ENCODE results near the gene RPL36. TPM values are rescaled to one million over a fixed set of nuclear protein-coding genes. Genes with fewer than 3 reads are reported as not detected.

Gene RPL36
- total RNA-seq, 1 experiment from 2014 or later = 1,504 TPM

DNA sequence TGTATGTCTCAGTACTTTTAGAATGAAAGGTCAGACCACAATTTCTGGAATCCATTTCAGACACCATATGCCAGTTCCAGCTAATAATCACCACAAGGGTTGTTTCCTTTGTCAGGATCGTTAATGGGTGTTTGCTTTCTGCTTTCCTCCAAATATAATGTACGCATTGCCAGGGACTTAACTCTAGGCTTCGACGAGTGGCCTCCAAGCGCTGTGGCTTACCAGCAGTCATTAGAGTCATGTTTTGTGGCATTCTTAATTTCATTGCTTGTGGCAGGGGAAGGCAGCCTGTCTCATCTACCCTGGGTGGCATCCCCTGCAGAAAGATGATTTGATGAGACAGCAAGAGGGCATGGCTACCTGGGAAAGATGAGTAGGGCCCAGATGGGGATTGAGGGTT is 44.7 kb upstream of the RPL36 start (continued):
- TF ChIP-seq CEBPB (IDR thresholded peaks at IDR 0.05; ENCODE audit: low read depth) (no peak), EZH2 (IDR thresholded peaks at IDR 0.05) (no peak), ZFX (IDR thresholded peaks at IDR 0.05) (no peak), YY1 (IDR thresholded peaks at IDR 0.05; ENCODE audit: extremely low read depth, insufficient replicate concordance, low read depth, low read length) (no peak), POLR2AphosphoS5 (IDR thresholded peaks at IDR 0.05; ENCODE audit: low read depth, low read length) (no peak), TCF7L2 (IDR thresholded peaks at IDR 0.05; ENCODE audit: borderline replicate concordance, extremely low read depth, insufficient read depth, insufficient read length) (no peak), SRF (IDR thresholded peaks at IDR 0.05; ENCODE audit: low read depth) (no peak), RAD21 (IDR thresholded peaks at IDR 0.05; ENCODE audit: low read depth) (no peak), ELF1 (IDR thresholded peaks at IDR 0.05; ENCODE audit: borderline replicate concordance, low read depth) (no peak), FOSL1 (IDR thresholded peaks at IDR 0.05; ENCODE audit: low read depth) (no peak)
- TF ChIP-seq, protein P1, sequence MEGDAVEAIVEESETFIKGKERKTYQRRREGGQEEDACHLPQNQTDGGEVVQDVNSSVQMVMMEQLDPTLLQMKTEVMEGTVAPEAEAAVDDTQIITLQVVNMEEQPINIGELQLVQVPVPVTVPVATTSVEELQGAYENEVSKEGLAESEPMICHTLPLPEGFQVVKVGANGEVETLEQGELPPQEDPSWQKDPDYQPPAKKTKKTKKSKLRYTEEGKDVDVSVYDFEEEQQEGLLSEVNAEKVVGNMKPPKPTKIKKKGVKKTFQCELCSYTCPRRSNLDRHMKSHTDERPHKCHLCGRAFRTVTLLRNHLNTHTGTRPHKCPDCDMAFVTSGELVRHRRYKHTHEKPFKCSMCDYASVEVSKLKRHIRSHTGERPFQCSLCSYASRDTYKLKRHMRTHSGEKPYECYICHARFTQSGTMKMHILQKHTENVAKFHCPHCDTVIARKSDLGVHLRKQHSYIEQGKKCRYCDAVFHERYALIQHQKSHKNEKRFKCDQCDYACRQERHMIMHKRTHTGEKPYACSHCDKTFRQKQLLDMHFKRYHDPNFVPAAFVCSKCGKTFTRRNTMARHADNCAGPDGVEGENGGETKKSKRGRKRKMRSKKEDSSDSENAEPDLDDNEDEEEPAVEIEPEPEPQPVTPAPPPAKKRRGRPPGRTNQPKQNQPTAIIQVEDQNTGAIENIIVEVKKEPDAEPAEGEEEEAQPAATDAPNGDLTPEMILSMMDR (IDR thresholded peaks at IDR 0.05 in 2 of 3, conservative IDR thresholded peaks at IDR 0.05 in 1 of 3; ENCODE audit: borderline replicate concordance in 1 of 3, insufficient read depth in 1 of 3, low read depth in 2 of 3, low read length in 2 of 3) = no peak

DNA sequence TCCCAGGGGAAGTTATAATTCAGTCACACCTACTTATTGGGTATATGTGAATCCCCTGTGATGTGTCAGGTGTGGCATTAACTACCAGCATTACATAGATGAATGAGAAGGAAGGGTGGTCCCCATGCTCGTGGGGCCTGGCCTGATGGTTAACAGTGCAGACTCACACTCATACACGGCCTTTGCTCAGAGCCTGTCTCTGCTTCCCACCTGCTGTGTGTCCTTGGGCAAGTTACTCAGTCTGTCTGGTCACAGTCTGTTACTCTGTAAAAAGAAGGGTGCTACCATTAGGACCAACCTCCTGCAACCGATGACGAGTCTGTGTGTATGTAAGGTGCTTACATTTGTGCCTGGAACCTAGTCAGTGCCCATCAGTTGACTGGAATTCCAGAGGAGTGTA is 43.4 kb upstream of the RPL36 start:
- no peak for ATAC-seq
- H3K36me3 ChIP-seq (ENCODE audit: control insufficient read depth in 1 of 2, insufficient read depth in 2 of 2, low read length in 2 of 2) = peaks cover 69 to 87% of the 10 kb centered on the region in 2 experiments
- TF ChIP-seq RAD21 (IDR thresholded peaks at IDR 0.05; ENCODE audit: low read depth) (no peak), ZFX (IDR thresholded peaks at IDR 0.05) (no peak), JUND (IDR thresholded peaks at IDR 0.05) (no peak), POLR2A (IDR thresholded peaks at IDR 0.05; ENCODE audit: borderline replicate concordance, extremely low read depth, insufficient read depth, insufficient read length) (no peak), SIN3A (IDR thresholded peaks at IDR 0.05; ENCODE audit: low read depth) (no peak), CEBPB (IDR thresholded peaks at IDR 0.05; ENCODE audit: low read depth) (no peak), EZH2phosphoT487 (IDR thresholded peaks at IDR 0.05; ENCODE audit: borderline replicate concordance) (no peak), ZNF274 (IDR thresholded peaks at IDR 0.05; ENCODE audit: low read depth, low read length) (no peak)
- TF ChIP-seq, protein P2, sequence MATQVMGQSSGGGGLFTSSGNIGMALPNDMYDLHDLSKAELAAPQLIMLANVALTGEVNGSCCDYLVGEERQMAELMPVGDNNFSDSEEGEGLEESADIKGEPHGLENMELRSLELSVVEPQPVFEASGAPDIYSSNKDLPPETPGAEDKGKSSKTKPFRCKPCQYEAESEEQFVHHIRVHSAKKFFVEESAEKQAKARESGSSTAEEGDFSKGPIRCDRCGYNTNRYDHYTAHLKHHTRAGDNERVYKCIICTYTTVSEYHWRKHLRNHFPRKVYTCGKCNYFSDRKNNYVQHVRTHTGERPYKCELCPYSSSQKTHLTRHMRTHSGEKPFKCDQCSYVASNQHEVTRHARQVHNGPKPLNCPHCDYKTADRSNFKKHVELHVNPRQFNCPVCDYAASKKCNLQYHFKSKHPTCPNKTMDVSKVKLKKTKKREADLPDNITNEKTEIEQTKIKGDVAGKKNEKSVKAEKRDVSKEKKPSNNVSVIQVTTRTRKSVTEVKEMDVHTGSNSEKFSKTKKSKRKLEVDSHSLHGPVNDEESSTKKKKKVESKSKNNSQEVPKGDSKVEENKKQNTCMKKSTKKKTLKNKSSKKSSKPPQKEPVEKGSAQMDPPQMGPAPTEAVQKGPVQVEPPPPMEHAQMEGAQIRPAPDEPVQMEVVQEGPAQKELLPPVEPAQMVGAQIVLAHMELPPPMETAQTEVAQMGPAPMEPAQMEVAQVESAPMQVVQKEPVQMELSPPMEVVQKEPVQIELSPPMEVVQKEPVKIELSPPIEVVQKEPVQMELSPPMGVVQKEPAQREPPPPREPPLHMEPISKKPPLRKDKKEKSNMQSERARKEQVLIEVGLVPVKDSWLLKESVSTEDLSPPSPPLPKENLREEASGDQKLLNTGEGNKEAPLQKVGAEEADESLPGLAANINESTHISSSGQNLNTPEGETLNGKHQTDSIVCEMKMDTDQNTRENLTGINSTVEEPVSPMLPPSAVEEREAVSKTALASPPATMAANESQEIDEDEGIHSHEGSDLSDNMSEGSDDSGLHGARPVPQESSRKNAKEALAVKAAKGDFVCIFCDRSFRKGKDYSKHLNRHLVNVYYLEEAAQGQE (IDR thresholded peaks at IDR 0.05; ENCODE audit: low read depth) = no peak
- TF ChIP-seq, protein P3, sequence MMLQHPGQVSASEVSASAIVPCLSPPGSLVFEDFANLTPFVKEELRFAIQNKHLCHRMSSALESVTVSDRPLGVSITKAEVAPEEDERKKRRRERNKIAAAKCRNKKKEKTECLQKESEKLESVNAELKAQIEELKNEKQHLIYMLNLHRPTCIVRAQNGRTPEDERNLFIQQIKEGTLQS (IDR thresholded peaks at IDR 0.05) = no peak
- TF ChIP-seq, protein P4, sequence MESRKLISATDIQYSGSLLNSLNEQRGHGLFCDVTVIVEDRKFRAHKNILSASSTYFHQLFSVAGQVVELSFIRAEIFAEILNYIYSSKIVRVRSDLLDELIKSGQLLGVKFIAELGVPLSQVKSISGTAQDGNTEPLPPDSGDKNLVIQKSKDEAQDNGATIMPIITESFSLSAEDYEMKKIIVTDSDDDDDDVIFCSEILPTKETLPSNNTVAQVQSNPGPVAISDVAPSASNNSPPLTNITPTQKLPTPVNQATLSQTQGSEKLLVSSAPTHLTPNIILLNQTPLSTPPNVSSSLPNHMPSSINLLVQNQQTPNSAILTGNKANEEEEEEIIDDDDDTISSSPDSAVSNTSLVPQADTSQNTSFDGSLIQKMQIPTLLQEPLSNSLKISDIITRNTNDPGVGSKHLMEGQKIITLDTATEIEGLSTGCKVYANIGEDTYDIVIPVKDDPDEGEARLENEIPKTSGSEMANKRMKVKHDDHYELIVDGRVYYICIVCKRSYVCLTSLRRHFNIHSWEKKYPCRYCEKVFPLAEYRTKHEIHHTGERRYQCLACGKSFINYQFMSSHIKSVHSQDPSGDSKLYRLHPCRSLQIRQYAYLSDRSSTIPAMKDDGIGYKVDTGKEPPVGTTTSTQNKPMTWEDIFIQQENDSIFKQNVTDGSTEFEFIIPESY (IDR thresholded peaks at IDR 0.05; ENCODE audit: extremely low read depth, insufficient replicate concordance, low read length) = no peak

More for the DNA sequence above, 43.4 kb upstream of the RPL36 start:
- Histone ChIP-seq H3K9ac (ENCODE audit: low read length) (no peak overlapping the region), H2AFZ (ENCODE audit: low read depth, low read length, poor library complexity, severe bottlenecking) (no peak overlapping the region), H3K4me1 (ENCODE audit: control insufficient read depth in 1 of 2, insufficient read depth in 2 of 2, low read length in 2 of 2) (no peaks in the 10 kb centered on the region), H3K4me2 (ENCODE audit: low read length) (no peak overlapping the region), H3K9me2 (ENCODE audit: insufficient read depth) (no peaks in the 10 kb centered on the region), H3K27me3 (ENCODE audit: insufficient read depth, low read length) (no peaks in the 10 kb centered on the region), H4K20me1 (ENCODE audit: insufficient read depth) (peaks cover 19% of the 10 kb centered on the region; the same call in 1 of the 2 replicates), H3K4me3 (replicated peaks in 1 of 2; ENCODE audit: low read depth in 1 of 2, low read length in 2 of 2) (no peak overlapping the region), H3K9me3 (ENCODE audit: control insufficient read depth in 1 of 2, insufficient read depth in 1 of 2, low read depth in 1 of 2, low read length in 2 of 2) (no peaks in the 10 kb centered on the region), H3K27ac (ENCODE audit: low read depth, low read length) (no peak overlapping the region), H3K79me2 (ENCODE audit: insufficient read depth, low read length) (peaks cover 90% of the 10 kb centered on the region)
- no TSS peak for BruUV-seq (replicated peaks)
- ChIA-PET CTCF (no interaction called here), POLR2A (no interaction called here), RAD21 (ENCODE audit: low non-redundant PET in 1 of 2, low total read pairs in 2 of 2, uncharacterized antibody in 2 of 2, unreplicated experiment in 2 of 2) (no interaction called here)
- intact Hi-C loops (cut with micrococcal nuclease) = no loop called here
- DNase-seq (ENCODE audit: low read depth, low spot score) = no peak

All from HCT116 (cell line).